ENCODE measurements around the gene OR1J2.

DNA sequence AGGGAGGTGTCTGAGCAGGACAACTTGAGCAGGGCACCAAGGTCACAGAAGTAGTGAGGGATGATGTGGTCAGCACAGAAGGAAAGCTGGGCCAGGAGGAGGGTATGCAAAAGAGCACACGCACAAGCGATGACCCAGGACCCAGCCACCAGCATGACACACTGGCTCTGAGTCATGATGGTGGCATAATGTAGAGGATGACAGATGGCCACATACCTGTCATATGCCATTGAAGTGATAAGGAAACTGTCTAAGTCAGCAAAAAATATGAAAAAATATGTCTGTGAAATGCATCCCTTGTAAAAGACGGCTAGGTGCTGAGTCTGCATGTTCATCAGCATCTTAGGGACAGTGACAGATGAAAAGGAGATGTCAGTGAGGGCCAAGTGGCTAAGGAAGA, 33.3 kb upstream of the OR1J2 start:
- TF ChIP-seq, protein P1, sequence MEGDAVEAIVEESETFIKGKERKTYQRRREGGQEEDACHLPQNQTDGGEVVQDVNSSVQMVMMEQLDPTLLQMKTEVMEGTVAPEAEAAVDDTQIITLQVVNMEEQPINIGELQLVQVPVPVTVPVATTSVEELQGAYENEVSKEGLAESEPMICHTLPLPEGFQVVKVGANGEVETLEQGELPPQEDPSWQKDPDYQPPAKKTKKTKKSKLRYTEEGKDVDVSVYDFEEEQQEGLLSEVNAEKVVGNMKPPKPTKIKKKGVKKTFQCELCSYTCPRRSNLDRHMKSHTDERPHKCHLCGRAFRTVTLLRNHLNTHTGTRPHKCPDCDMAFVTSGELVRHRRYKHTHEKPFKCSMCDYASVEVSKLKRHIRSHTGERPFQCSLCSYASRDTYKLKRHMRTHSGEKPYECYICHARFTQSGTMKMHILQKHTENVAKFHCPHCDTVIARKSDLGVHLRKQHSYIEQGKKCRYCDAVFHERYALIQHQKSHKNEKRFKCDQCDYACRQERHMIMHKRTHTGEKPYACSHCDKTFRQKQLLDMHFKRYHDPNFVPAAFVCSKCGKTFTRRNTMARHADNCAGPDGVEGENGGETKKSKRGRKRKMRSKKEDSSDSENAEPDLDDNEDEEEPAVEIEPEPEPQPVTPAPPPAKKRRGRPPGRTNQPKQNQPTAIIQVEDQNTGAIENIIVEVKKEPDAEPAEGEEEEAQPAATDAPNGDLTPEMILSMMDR (IDR thresholded peaks at IDR 0.05; ENCODE audit: insufficient read depth, low read depth, low read length), result no peak
- no peak for TF ChIP-seq EZH2 (IDR thresholded peaks at IDR 0.05; ENCODE audit: insufficient read depth, low read length)

All from astrocyte (in vitro differentiated cells and primary cell).